Breast epithelium (tissue), 3 donors: ENCODE results near the gene QPRT.

Experiments
- POLR2A ChIP-seq: fragments of 450-650 bp; IDR thresholded peaks from one replicate; pipeline ENCODE4 v1.6.1; 2016; ENCODE audit warnings: antibody characterized with exemption, mild to moderate bottlenecking, moderate library complexity
- POLR2AphosphoS5 ChIP-seq, 3 donors: sonication (generic); formaldehyde crosslinking; IDR thresholded peaks; one replicate each; pipeline ENCODE4 v1.6.1; 2017; ENCODE audit warnings: antibody characterized with exemption in 3 of 3
- TF ChIP-seq, protein P1 (sequence below), 3 donors: fragments of 450-650 bp; IDR thresholded peaks; one replicate each; pipeline ENCODE4 v1.5.1; 2016 to 2017; ENCODE audit warnings: antibody characterized with exemption in 3 of 3, mild to moderate bottlenecking in 3 of 3, moderate library complexity in 3 of 3

DNA sequence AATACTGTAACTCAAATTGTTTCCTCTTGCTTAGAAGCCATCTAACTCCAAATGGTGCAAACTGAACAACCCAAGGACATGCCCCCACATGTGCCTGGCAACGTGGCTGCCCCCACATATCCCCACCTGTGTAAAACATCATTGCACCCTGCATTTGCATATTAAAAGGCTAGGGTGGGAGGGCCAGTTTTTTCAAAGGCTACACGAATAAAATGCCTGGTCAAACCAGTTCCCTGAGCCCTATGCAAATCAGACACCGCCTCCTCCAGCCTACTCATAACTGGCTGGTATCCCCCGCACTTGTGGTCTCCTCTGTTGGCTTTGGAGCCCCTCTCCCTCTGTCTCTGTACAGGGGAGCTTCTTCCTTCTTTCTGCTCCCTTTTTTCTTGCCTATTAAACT lies 40.1 kb downstream of the QPRT start:
- TF ChIP-seq, protein P1, sequence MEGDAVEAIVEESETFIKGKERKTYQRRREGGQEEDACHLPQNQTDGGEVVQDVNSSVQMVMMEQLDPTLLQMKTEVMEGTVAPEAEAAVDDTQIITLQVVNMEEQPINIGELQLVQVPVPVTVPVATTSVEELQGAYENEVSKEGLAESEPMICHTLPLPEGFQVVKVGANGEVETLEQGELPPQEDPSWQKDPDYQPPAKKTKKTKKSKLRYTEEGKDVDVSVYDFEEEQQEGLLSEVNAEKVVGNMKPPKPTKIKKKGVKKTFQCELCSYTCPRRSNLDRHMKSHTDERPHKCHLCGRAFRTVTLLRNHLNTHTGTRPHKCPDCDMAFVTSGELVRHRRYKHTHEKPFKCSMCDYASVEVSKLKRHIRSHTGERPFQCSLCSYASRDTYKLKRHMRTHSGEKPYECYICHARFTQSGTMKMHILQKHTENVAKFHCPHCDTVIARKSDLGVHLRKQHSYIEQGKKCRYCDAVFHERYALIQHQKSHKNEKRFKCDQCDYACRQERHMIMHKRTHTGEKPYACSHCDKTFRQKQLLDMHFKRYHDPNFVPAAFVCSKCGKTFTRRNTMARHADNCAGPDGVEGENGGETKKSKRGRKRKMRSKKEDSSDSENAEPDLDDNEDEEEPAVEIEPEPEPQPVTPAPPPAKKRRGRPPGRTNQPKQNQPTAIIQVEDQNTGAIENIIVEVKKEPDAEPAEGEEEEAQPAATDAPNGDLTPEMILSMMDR (IDR thresholded peaks at IDR 0.05) = no peak
- TF ChIP-seq POLR2A (no peak), POLR2AphosphoS5 (IDR thresholded peaks at IDR 0.05) (no peak)
